ENCODE measurements around the gene AZGP1.
"Not testable (repeated sequence)": the region's sequence is repeated elsewhere in the genome, so short reads cannot be mapped to it uniquely, and the experiment has no call there.

AZGP1 gene

GRCh38 chr7:100015232-100016214 lies 39.7 kb upstream of the AZGP1 start, which contains the start of gene ZKSCAN1:
TSS of gene ZKSCAN1 (plus strand) at chr7:100015596. CDS start at chr7:100023507, 7,911 bp downstream.
- H3F3A ChIP-seq (ENCODE audit: insufficient read depth, low read length) = no peaks in the 10 kb centered on the region
- H2AFZ ChIP-seq (ENCODE audit: low read length) = peak within 1 kb of the TSS; percentile 98
- H3K27me3 ChIP-seq (ENCODE audit: insufficient read depth, low read length) = no peaks in the 10 kb centered on the region
- peaks cover 17% of the 10 kb centered on the region; the same call in 1 of the 2 replicates for H3K36me3 ChIP-seq (ENCODE audit: insufficient read depth, low read length)
- peak within 1 kb of the TSS; percentile 99 for H3K4me2 ChIP-seq (ENCODE audit: low read length)
- H3K27ac ChIP-seq (ENCODE audit: low read depth, low read length, poor library complexity, severe bottlenecking) = no peak within 1 kb of the TSS
- no peaks in the 10 kb centered on the region for H4K20me1 ChIP-seq (ENCODE audit: insufficient read depth, low read length)
- H3K9me2 ChIP-seq (ENCODE audit: low read depth, low read length) = no peaks in the 10 kb centered on the region
- H3K4me1 ChIP-seq (ENCODE audit: insufficient read depth, low read length, severe bottlenecking) = peaks cover 23% of the 10 kb centered on the region
- H3K9ac ChIP-seq (ENCODE audit: low read length) = peak within 1 kb of the TSS; percentile 98
- no peak for TF ChIP-seq EZH2 (IDR thresholded peaks at IDR 0.05; ENCODE audit: borderline replicate concordance, low read length)
- TF ChIP-seq CTCF (IDR thresholded peaks at IDR 0.05; ENCODE audit: low read length) = no peak
- peak within 1 kb of the TSS; percentile 99 for H3K4me3 ChIP-seq (ENCODE audit: low read depth, low read length, poor library complexity, severe bottlenecking)
- peaks cover 47% of the 10 kb centered on the region for H3K79me2 ChIP-seq (ENCODE audit: insufficient read depth, low read length)
- no peaks in the 10 kb centered on the region for H3K9me3 ChIP-seq (ENCODE audit: low read length)

- Histone ChIP-seq H3K4me2 (ENCODE audit: low read length) (no peak overlapping the region), H3K4me3 (ENCODE audit: low read depth, low read length, poor library complexity, severe bottlenecking) (no peak overlapping the region), H2AFZ (ENCODE audit: low read length) (peak overlapping the region; percentile 13; the same call in 1 of the 2 replicates), H3K9me3 (ENCODE audit: low read length) (no peaks in the 10 kb centered on the region), H3K27ac (ENCODE audit: low read depth, low read length, poor library complexity, severe bottlenecking) (no peak overlapping the region), H3K79me2 (ENCODE audit: insufficient read depth, low read length) (peaks cover 27% of the 10 kb centered on the region), H3K4me1 (ENCODE audit: insufficient read depth, low read length, severe bottlenecking) (peaks cover 23% of the 10 kb centered on the region), H3K9me2 (ENCODE audit: low read depth, low read length) (no peaks in the 10 kb centered on the region), H3K9ac (ENCODE audit: low read length) (no peak overlapping the region), H4K20me1 (ENCODE audit: insufficient read depth, low read length) (no peaks in the 10 kb centered on the region), H3F3A (ENCODE audit: insufficient read depth, low read length) (no peaks in the 10 kb centered on the region), H3K36me3 (ENCODE audit: insufficient read depth, low read length) (no peaks in the 10 kb centered on the region; the same call in 1 of the 2 replicates), H3K27me3 (ENCODE audit: insufficient read depth, low read length) (no peaks in the 10 kb centered on the region)
- TF ChIP-seq EZH2 (IDR thresholded peaks at IDR 0.05; ENCODE audit: borderline replicate concordance, low read length) = no peak
- no peak for TF ChIP-seq CTCF (IDR thresholded peaks at IDR 0.05; ENCODE audit: low read length)
Measured at GRCh38 chr7:100013328-100013676, 37.5 kb upstream of the AZGP1 start.

GRCh38 chr7:100012385-100013327 lies 36.8 kb upstream of the AZGP1 start:
- not testable (repeated sequence) for H3K36me3 ChIP-seq (ENCODE audit: insufficient read depth, low read length); H3K9me3 ChIP-seq (ENCODE audit: low read length); H3K27me3 ChIP-seq (ENCODE audit: insufficient read depth, low read length); H3K9me2 ChIP-seq (ENCODE audit: low read depth, low read length); H3K4me2 ChIP-seq (ENCODE audit: low read length); H3F3A ChIP-seq (ENCODE audit: insufficient read depth, low read length); H4K20me1 ChIP-seq (ENCODE audit: insufficient read depth, low read length); H3K27ac ChIP-seq (ENCODE audit: low read depth, low read length, poor library complexity, severe bottlenecking); H2AFZ ChIP-seq (ENCODE audit: low read length); H3K4me3 ChIP-seq (ENCODE audit: low read depth, low read length, poor library complexity, severe bottlenecking); H3K9ac ChIP-seq (ENCODE audit: low read length)
- Histone ChIP-seq H3K79me2 (ENCODE audit: insufficient read depth, low read length) (peaks cover 21% of the 10 kb centered on the region), H3K4me1 (ENCODE audit: insufficient read depth, low read length, severe bottlenecking) (peaks cover 19% of the 10 kb centered on the region)
